Right atrium auricular region (tissue), 2 donors: ENCODE results near the gene MASTL. TPM values are rescaled to one million over a fixed set of nuclear protein-coding genes. Genes with fewer than 3 reads are reported as not detected.

Experiments used
- DNase-seq: peaks from one replicate; pipeline ENCODE4 v3.0.0-alpha.2; 2019; ENCODE audit warnings: low spot score
- H3K27ac ChIP-seq, 2 donors: fragments of 200-600 bp; sonication (generic); 1 replicate in 1 of 2; 2 replicates in 1 of 2; pipeline ENCODE4 v1.5.1; 2016 to 2019
- H3K27me3 ChIP-seq, 2 donors: fragments of 200-600 bp; sonication (generic); one replicate each; pipeline versions ENCODE4 v1.5.1 to v1.6.0; 2017 to 2019
- H3K36me3 ChIP-seq: fragments of 200-600 bp; sonication (generic); one replicate; pipeline ENCODE4 v1.5.1; 2016
- H3K4me1 ChIP-seq, 2 donors: fragments of 200-600 bp; sonication (generic); one replicate each; pipeline versions ENCODE4 v1.5.1 to v1.6.0; 2017 to 2019
- H3K4me3 ChIP-seq, 2 donors: fragments of 200-600 bp; sonication (generic); 1 replicate in 1 of 2; 2 replicates in 1 of 2; pipeline ENCODE4 v1.5.1; 2017 to 2019; ENCODE audit warnings: mild to moderate bottlenecking in 1 of 2, moderate library complexity in 1 of 2
- H3K9me3 ChIP-seq, 2 donors: fragments of 200-600 bp; sonication (generic); one replicate each; pipeline ENCODE4 v1.5.1; 2019
- CTCF ChIP-seq, 2 donors: fragments of 200-600 bp; sonication (generic); IDR thresholded peaks; one replicate each; pipeline ENCODE4 v1.5.1; 2019; ENCODE audit warnings: antibody characterized with exemption in 2 of 2
- total RNA-seq, 2 donors: library from RNA; depleted of rRNA; stranded (reverse); fragments of >200 nt; gene quantifications; one replicate each; pipeline ENCODE4 v1.1.0, GENCODE V29; 2016

MASTL gene
- total RNA-seq, 2 donors from 2014 or later: 2.0 to 3.1 TPM

GRCh38 chr10:27225011-27225590 lies 69.9 kb downstream of the MASTL start:
- no peaks in the 10 kb centered on the region for H3K4me1 ChIP-seq
- no peak for TF ChIP-seq CTCF (IDR thresholded peaks at IDR 0.05)
- no peaks in the 10 kb centered on the region for H3K9me3 ChIP-seq
- H3K4me3 ChIP-seq: no peak overlapping the region
- peaks cover 21% of the 10 kb centered on the region for H3K36me3 ChIP-seq
- DNase-seq: no peak
- H3K27ac ChIP-seq: no peak overlapping the region
- H3K27me3 ChIP-seq: no peaks in the 10 kb centered on the region

- H3K4me3 ChIP-seq: no peak overlapping the region
- no peaks in the 10 kb centered on the region for H3K4me1 ChIP-seq
- TF ChIP-seq CTCF (IDR thresholded peaks at IDR 0.05): no peak
- H3K36me3 ChIP-seq: peaks cover 27% of the 10 kb centered on the region
- H3K9me3 ChIP-seq: no peaks in the 10 kb centered on the region
- no peak for DNase-seq
- H3K27ac ChIP-seq: no peak overlapping the region
- no peaks in the 10 kb centered on the region for H3K27me3 ChIP-seq
Measured at GRCh38 chr10:27225642-27226257, 70.6 kb downstream of the MASTL start.

- Histone ChIP-seq H3K27ac (no peak overlapping the region), H3K4me3 (no peak overlapping the region), H3K36me3 (peaks cover 18% of the 10 kb centered on the region), H3K4me1 (no peaks in the 10 kb centered on the region), H3K27me3 (no peaks in the 10 kb centered on the region), H3K9me3 (no peaks in the 10 kb centered on the region)
- no peak for TF ChIP-seq CTCF (IDR thresholded peaks at IDR 0.05)
- no peak for DNase-seq
Measured at GRCh38 chr10:27230022-27230421, 74.9 kb downstream of the MASTL start.

- Histone ChIP-seq H3K27ac (no peak overlapping the region), H3K4me3 (no peak overlapping the region), H3K36me3 (peaks cover under 1% of the 10 kb centered on the region), H3K9me3 (no peaks in the 10 kb centered on the region), H3K27me3 (no peaks in the 10 kb centered on the region), H3K4me1 (peaks cover 0 to 22% of the 10 kb centered on the region in 2 donors)
- TF ChIP-seq CTCF (IDR thresholded peaks at IDR 0.05): no peak
- no peak for DNase-seq
Measured at GRCh38 chr10:27235706-27236105, 80.6 kb downstream of the MASTL start.

Other genes starting within 250 kb of the MASTL start
- gene ANKRD26, start 54.9 kb upstream of the MASTL start, total RNA-seq: 10 to 100 TPM in 1 of 2 donors, 1 to 10 TPM in 1; 3.9 to 11.0 TPM
- 10 to 100 TPM; 53.7 to 64.3 TPM for gene YME1L1, start 968 bp upstream of the MASTL start, total RNA-seq
- gene ACBD5, start 85.4 kb downstream of the MASTL start, total RNA-seq: 10 to 100 TPM; 24.9 to 36.9 TPM